T1000 (cell line): Measurements from ENCODE around the gene RBX1.

Experiments used
- DNase-seq: peaks from one replicate; lab custom pipeline; 2025; ENCODE audit warnings: mixed read lengths; lab: John Stamatoyannopoulos, UW

The RBX1 gene

DNA sequence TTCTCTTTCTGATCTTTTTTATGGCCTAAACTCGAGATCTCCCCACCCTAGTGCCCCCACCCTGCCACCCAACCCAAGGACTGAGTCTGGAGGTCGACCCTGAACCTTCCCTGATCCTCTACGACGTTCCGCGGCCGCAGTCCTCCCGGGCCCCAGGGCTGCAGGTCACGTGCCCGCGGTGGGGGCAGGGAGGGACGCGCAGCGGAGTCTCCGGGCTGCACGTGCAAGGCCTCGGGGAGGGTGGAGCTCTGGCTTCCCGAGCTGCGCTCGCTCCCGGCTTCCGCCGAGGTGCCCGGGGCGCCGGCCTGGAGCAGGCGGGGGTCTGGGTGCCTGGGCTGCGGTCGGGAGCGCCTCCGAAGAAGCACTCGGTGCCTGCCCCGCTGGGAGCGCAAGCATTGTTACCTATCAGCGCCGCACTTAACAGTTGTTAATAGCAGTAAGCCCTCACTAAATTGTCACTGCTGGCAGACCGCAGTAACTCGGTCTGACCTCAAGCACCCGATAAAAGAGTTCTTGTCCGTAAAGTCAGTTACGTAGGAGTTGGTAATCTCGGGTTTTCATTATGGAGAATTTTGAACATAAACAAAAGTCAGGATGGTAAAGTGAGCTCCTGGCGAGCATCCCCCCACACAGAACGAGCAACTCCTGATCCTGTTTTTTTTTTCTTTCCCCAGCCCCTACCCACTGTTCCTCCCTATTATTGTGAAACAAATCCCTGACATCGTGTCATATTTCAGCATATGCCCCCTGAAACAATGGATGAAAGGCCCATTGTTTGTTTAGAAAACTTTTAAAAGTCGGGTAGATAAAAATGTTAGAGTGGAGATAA is 71.5 kb downstream of the RBX1 start:
- DNase-seq, result peak; percentile 53
